HG03571 (cell line): Measurements from ENCODE around the gene EID3.
"Not testable (repeated sequence)": the region's sequence is repeated elsewhere in the genome, so short reads cannot be mapped to it uniquely, and the experiment has no call there.

Experiments used
- ATAC-seq: cut with Tn5 transposase; IDR thresholded peaks from one replicate; pipeline ENCODE4 v1.9.1; 2021; ENCODE audit not compliant: unreplicated experiment

The EID3 gene

GRCh38 chr12:104303538-104304151 lies at the start of gene EID3:
EID3 (plus strand) TSS chr12:104303739; CDS start chr12:104303935, 196 bp downstream.
- peak; percentile 92 for ATAC-seq

- no peak for ATAC-seq
Measured at GRCh38 chr12:104257913-104258472, 45.5 kb upstream of the EID3 start.

GRCh38 chr12:104258476-104259067 lies 45.0 kb upstream of the EID3 start:
- no peak for ATAC-seq

GRCh38 chr12:104263026-104263425 lies 40.5 kb upstream of the EID3 start:
- ATAC-seq: no peak

- ATAC-seq: no peak
Measured at GRCh38 chr12:104263580-104264358, 39.8 kb upstream of the EID3 start.

GRCh38 chr12:104265436-104265835 lies 38.1 kb upstream of the EID3 start:
- ATAC-seq: not testable (repeated sequence)

GRCh38 chr12:104272938-104273337 lies 30.6 kb upstream of the EID3 start:
- no peak for ATAC-seq

- no peak for ATAC-seq
Measured at GRCh38 chr12:104273503-104273902, 30.0 kb upstream of the EID3 start.

GRCh38 chr12:104274811-104275210 lies 28.7 kb upstream of the EID3 start:
- no peak for ATAC-seq

- ATAC-seq: peak; percentile 8
Measured at GRCh38 chr12:104275689-104276088, 27.9 kb upstream of the EID3 start.

GRCh38 chr12:104276273-104277131 lies 27.0 kb upstream of the EID3 start:
- ATAC-seq: peak; percentile 71

- no peak for ATAC-seq
Measured at GRCh38 chr12:104279164-104279563, 24.4 kb upstream of the EID3 start.

GRCh38 chr12:104280111-104280510 lies 23.4 kb upstream of the EID3 start:
- no peak for ATAC-seq

GRCh38 chr12:104280717-104281458 lies 22.7 kb upstream of the EID3 start:
- no peak for ATAC-seq

GRCh38 chr12:104281636-104282035 lies 21.9 kb upstream of the EID3 start:
- ATAC-seq: no peak

- no peak for ATAC-seq
Measured at GRCh38 chr12:104282109-104282508, 21.4 kb upstream of the EID3 start.

- ATAC-seq: no peak
Measured at GRCh38 chr12:104285740-104286515, 17.6 kb upstream of the EID3 start.

GRCh38 chr12:104286516-104287482 lies 16.7 kb upstream of the EID3 start:
- peak; percentile 87 for ATAC-seq
